Heart right ventricle (tissue), 16 donors: ENCODE results near the gene EHBP1. TPM values are rescaled to one million over a fixed set of nuclear protein-coding genes. Genes with fewer than 3 reads are reported as not detected.

Experiments used
- ATAC-seq, 8 donors: fragments of 200-7000 bp; cut with Tn5 transposase; one replicate each; pipeline ENCODE4 v1.9.1; 2020; ENCODE audit warnings: mild to moderate bottlenecking in 8 of 8, moderate library complexity in 8 of 8, moderate number of reproducible peaks in 1 of 8
- DNase-seq, 2 donors: peaks; one replicate each; pipeline ENCODE4 v3.0.0-alpha.2; 2020
- H3K27ac ChIP-seq, 10 donors: fragments of 200-600 bp; sonication (generic) in 2 of 10; one replicate each; pipeline versions ENCODE4 v1.5.0 to v1.8.0; 2020 to 2022; ENCODE audit warnings: mild to moderate bottlenecking in 3 of 10
- H3K27me3 ChIP-seq, 7 donors: fragments of 200-600 bp; one replicate each; pipeline ENCODE4 v1.8.0; 2021 to 2022; ENCODE audit warnings: mild to moderate bottlenecking in 2 of 7
- H3K36me3 ChIP-seq, 9 donors: fragments of 200-600 bp; sonication (generic) in 1 of 9; one replicate each; pipeline versions ENCODE4 v1.5.0 to v1.8.0; 2020 to 2022; ENCODE audit warnings: mild to moderate bottlenecking in 2 of 9
- H3K4me1 ChIP-seq, 9 donors: fragments of 200-600 bp; sonication (generic) in 1 of 9; one replicate each; pipeline versions ENCODE4 v1.5.0 to v1.8.0; 2020 to 2022; ENCODE audit warnings: mild to moderate bottlenecking in 4 of 9
- H3K4me3 ChIP-seq, 10 donors: fragments of 200-600 bp; sonication (generic) in 2 of 10; one replicate each; pipeline versions ENCODE4 v1.5.0 to v1.8.0; 2020 to 2022; ENCODE audit warnings: mild to moderate bottlenecking in 7 of 10, moderate library complexity in 2 of 10
- H3K9me3 ChIP-seq, 11 donors: fragments of 200-600 bp in 10 of 11; sonication (generic) in 2 of 11; one replicate each; pipeline versions ENCODE4 v1.5.0 to v1.8.0; 2013 to 2022; ENCODE audit warnings: mild to moderate bottlenecking in 2 of 11, control low read depth in 1 of 11, moderate library complexity in 1 of 11
- WGBS, 2 donors: extraction: QIAGEN DNeasy Blood & Tissue Kit; methylation state at CpG; one replicate each; pipeline ENCODE4 v1.1.7; 2013; ENCODE audit warnings: inconsistent platforms in 1 of 2; 5-methylcytosine and 5-hydroxymethylcytosine counted together
- intact Hi-C, 10 donors: fragments of 100-400 bp; cut with DNase I; formaldehyde crosslinking; loops; one replicate each; pipeline versions ENCODE4 v1.11.1 to v1.14.2; 2022
- polyA plus RNA-seq, 2 donors: library from polyadenylated mRNA; stranded (reverse); fragments of 200-250 nt; gene quantifications; one replicate each; pipeline ENCODE4 v1.2.3, GENCODE V29; 2013
- total RNA-seq, 10 donors: library from RNA; stranded (reverse); fragmentation: NEBNext Ultra II Directional in 3 of 10; extraction: Animal tissue kit (Norgen Biotek cat#: 25700) in 3 of 10; gene quantifications; one replicate each; pipeline versions ENCODE4 v1.2.1 to v1.2.4, GENCODE V29; 2021 to 2023
- TF ChIP-seq, protein P1 (sequence below), 9 donors: fragments of 200-600 bp; sonication (generic) in 2 of 9; IDR thresholded peaks; one replicate each; pipeline versions ENCODE4 v1.5.0 to v1.8.0; 2021 to 2022; ENCODE audit warnings: antibody characterized with exemption in 9 of 9, mild to moderate bottlenecking in 5 of 9, moderate library complexity in 1 of 9
- donor health status: Arrhythmogenic right ventricular cardiomyopathy.
- donor health status: ischemic (EF 13 %, LVEDD 7.1; RV severe dilation, severe dysfunction).
- donor health status: healthy with polysubstance abuse.
- donor health status: DM: no; HTN: yes; CAD: no.
- donor health status: DM: no; HTN: no; CAD: no.
- donor health status: ischemic (EF 25% LVEDD 6.9; RV normal size, moderate dysfunction).
- donor health status: ischemic (EF 25% LVEDD 5.7; RV mildly dilated, moderate dysfunction).
- donor health status: healthy.
- donor health status: DM: yes; HTN: yes; CAD: no.
- donor health status: Ischemic cardiomyopathy.
- donor health status: ischemic (EF 35%, LVEDD 5.7; RV mildly dilated, moderate dysfunction).
- donor health status: nonischemic (EF 11% LVEDD 7.7; RV severe dilation, severe dysfunction).
- donor health status: DM: yes; HTN: yes; CAD: no.
- donor health status: PGD.
- donor health status: ischemic (EF 29% LVEDD 5.4; RV normal size, mild dysfunction).
- donor health status: nonischemic (EF 23%, LVEDD 6.1; RV moderate dilation, normal function).

EHBP1 gene
- total and polyA plus RNA-seq, 12 donors = 7.8 to 26.1 (median 20.1) TPM

DNA sequence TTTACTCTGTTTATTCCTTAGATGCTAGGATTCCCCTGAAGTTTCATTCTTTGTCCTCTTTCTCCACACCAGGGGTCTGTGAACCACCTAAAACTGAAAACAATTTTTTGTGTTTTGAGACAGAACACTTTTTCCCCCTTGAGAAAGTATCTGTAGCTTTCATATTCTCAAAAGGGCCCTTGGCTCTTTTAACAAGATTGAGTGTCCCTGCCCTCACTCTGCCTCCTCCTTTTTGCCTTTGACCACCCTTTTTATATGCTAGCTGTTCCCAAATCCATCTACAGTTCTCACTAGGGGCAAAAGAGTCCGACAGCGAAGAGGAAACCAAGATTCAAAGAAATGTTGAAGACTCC is 883 bp upstream of the EHBP1 start:
- Histone ChIP-seq H3K27ac (peak overlapping the region; percentile 37 to 94 (median 87)), H3K9me3 (no peaks in the 10 kb centered on the region), H3K27me3 (no peaks in the 10 kb centered on the region), H3K4me3 (peak overlapping the region; percentile 64 to 91 (median 82)), H3K36me3 (peaks cover 0 to 12% (median 0%) of the 10 kb centered on the region in 9 donors), H3K4me1 (peaks cover 0 to 43% (median 29%) of the 10 kb centered on the region in 9 donors)
- TF ChIP-seq, protein P1, sequence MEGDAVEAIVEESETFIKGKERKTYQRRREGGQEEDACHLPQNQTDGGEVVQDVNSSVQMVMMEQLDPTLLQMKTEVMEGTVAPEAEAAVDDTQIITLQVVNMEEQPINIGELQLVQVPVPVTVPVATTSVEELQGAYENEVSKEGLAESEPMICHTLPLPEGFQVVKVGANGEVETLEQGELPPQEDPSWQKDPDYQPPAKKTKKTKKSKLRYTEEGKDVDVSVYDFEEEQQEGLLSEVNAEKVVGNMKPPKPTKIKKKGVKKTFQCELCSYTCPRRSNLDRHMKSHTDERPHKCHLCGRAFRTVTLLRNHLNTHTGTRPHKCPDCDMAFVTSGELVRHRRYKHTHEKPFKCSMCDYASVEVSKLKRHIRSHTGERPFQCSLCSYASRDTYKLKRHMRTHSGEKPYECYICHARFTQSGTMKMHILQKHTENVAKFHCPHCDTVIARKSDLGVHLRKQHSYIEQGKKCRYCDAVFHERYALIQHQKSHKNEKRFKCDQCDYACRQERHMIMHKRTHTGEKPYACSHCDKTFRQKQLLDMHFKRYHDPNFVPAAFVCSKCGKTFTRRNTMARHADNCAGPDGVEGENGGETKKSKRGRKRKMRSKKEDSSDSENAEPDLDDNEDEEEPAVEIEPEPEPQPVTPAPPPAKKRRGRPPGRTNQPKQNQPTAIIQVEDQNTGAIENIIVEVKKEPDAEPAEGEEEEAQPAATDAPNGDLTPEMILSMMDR (IDR thresholded peaks at IDR 0.05) = no peak
- intact Hi-C loops = loop anchor here in 6 of 10 donors (1.0 to 10.0 kb wide), 10 partner anchors 68 to 247 kb away; partner anchors contain the start of gene TMEM17 (in 3 of the 6)
- no peak for ATAC-seq
- DNase-seq = no peak
- 4 to 12% methylated on average over 2 of the region's 2 CpGs for WGBS, 2 donors

GRCh38 chr2:62705859-62706720 is 577 bp downstream of the EHBP1 start:
- 0 to 1% methylated on average over 52 to 57 of the region's 57 CpGs for WGBS, 2 donors
- Histone ChIP-seq H3K4me3 (peak overlapping the region; percentile 71 to 91 (median 84)), H3K27me3 (no peaks in the 10 kb centered on the region), H3K9me3 (no peaks in the 10 kb centered on the region), H3K4me1 (peaks cover 0 to 49% (median 29%) of the 10 kb centered on the region in 9 donors), H3K27ac (peak overlapping the region; percentile 49 to 94 (median 87)), H3K36me3 (peaks cover 0 to 16% (median 0%) of the 10 kb centered on the region in 9 donors)
- intact Hi-C loops = loop anchor here in 6 of 10 donors (1.0 to 10.0 kb wide), 10 partner anchors 66 to 249 kb away; partner anchors contain the start of gene TMEM17 (in 3 of the 6)
- DNase-seq (peak; percentile 40 to 57), ATAC-seq (peak; percentile 21 to 78 (median 32))
- TF ChIP-seq, protein P1 (IDR thresholded peaks at IDR 0.05) = peak in 8 of 9 donors; percentile 8 to 59 (median 40)

DNA sequence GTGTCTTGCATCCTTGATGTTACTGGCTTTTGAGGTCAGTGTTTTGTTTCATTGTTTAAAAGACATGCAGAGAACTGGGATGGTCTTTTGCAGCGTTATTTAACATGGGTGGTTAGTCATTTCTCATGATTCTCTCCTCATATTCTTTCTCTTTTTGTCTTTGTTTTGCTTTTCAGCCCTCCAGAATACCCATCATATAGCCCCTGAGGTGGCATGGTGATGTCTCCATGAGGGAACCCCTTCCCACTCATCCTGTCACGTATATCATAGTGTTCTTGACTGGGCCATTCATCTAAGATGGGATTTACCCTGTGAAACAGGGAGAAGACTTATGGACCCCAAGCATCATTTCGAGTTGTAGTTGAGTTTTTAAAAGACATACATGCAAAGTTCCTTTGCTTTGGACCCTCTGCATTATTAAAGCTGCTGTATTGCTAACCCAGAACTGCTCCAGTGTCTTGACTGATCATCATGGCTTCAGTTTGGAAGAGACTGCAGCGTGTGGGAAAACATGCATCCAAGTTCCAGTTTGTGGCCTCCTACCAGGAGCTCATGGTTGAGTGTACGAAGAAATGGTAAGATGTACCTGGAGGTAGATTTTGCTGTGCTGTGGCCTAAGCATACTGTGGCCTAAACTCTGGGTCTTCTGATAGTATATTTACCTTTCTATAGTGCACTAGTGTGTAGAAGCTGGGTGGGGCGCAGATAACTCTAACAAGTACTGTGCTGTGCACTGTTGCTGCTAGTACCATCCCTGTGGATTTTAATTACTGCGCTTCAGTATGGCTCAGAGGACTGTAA is 1.4 kb downstream of the EHBP1 start:
- DNase-seq (no peak), ATAC-seq (no peak)
- WGBS, 2 donors = 80 to 83% methylated on average over 7 of the region's 7 CpGs
- Histone ChIP-seq H3K4me3 (peak overlapping the region; percentile 71 to 91 (median 84)), H3K27me3 (no peaks in the 10 kb centered on the region), H3K9me3 (no peaks in the 10 kb centered on the region), H3K4me1 (peaks cover 0 to 49% (median 29%) of the 10 kb centered on the region in 9 donors), H3K36me3 (peaks cover 0 to 16% (median 0%) of the 10 kb centered on the region in 9 donors), H3K27ac (peak overlapping the region in 3 of 10 donors; percentile 80 to 87 (median 81))
- TF ChIP-seq, protein P1 (IDR thresholded peaks at IDR 0.05) = no peak
- intact Hi-C loops = loop anchor here in 4 of 10 donors (5.0 to 10.0 kb wide), 7 partner anchors 65 to 250 kb away; partner anchors contain the start of gene TMEM17 (in 2 of the 4)

- intact Hi-C loops = loop anchor here in 4 of 10 donors (5.0 to 10.0 kb wide), 7 partner anchors 64 to 251 kb away; partner anchors contain the start of gene TMEM17 (in 2 of the 4)
- WGBS, 2 donors = 89 to 100% methylated on average over 1 of the region's 1 CpG
These were observed 3.2 kb downstream of the EHBP1 start for GRCh38 chr2:62708751-62709150.

More at GRCh38 chr2:62708751-62709150, 3.2 kb downstream of the EHBP1 start:
- H3K36me3 ChIP-seq = peaks cover 0 to 16% (median 0%) of the 10 kb centered on the region in 9 donors
- H3K27me3 ChIP-seq = no peaks in the 10 kb centered on the region
- no peak overlapping the region for H3K27ac ChIP-seq
- ATAC-seq (no peak), DNase-seq (no peak)
- H3K9me3 ChIP-seq = no peaks in the 10 kb centered on the region
- TF ChIP-seq, protein P1 (IDR thresholded peaks at IDR 0.05) = no peak
- H3K4me1 ChIP-seq = peaks cover 0 to 49% (median 29%) of the 10 kb centered on the region in 9 donors
- H3K4me3 ChIP-seq = no peak overlapping the region
